ENCODE measurements around the gene IGSF9.
A peak's percentile ranks its signal among the peaks of the same experiment; 100 is the strongest.

GRCh38 chr1:159889821-159890252 lies 55.6 kb downstream of the IGSF9 start:
- TF ChIP-seq POLR2A (IDR thresholded peaks at IDR 0.05; ENCODE audit: low read depth, low read length) (no peak), CTCF (conservative IDR thresholded peaks at IDR 0.05; ENCODE audit: low read depth, low read length) (no peak), USF2 (IDR thresholded peaks at IDR 0.05; ENCODE audit: low read depth, low read length) (no peak), BHLHE40 (IDR thresholded peaks at IDR 0.05; ENCODE audit: low read depth, low read length) (no peak), MAFK (IDR thresholded peaks at IDR 0.05; ENCODE audit: low read depth, low read length) (no peak), SMC3 (IDR thresholded peaks at IDR 0.05; ENCODE audit: low read depth, low read length) (no peak; the same call in 1 of the 2 replicates), RFX5 (IDR thresholded peaks at IDR 0.05; ENCODE audit: low read depth, low read length) (no peak), CEBPB (IDR thresholded peaks at IDR 0.05; ENCODE audit: low read depth, low read length) (no peak), RAD21 (IDR thresholded peaks at IDR 0.05; ENCODE audit: low read length) (no peak), MAZ (IDR thresholded peaks at IDR 0.05; ENCODE audit: borderline replicate concordance, low read depth, low read length) (peak; percentile 41; the same call in 1 of the 2 replicates), NFE2L2 (IDR thresholded peaks at IDR 0.05; ENCODE audit: low read depth, low read length) (no peak), ELK1 (IDR thresholded peaks at IDR 0.05; ENCODE audit: borderline replicate concordance, low read depth, low read length) (no peak)

Measured in IMR-90 (cell line).